NCI-H748 (cell line): ENCODE results near the gene KRTAP29-1.
"Not testable (repeated sequence)": the region's sequence is repeated elsewhere in the genome, so short reads cannot be mapped to it uniquely, and the experiment has no call there.

Experiments
- DNase-seq: peaks from one replicate; lab custom pipeline; 2025; ENCODE audit not compliant: unreplicated experiment; lab: John Stamatoyannopoulos, UW

The KRTAP29-1 gene

DNA sequence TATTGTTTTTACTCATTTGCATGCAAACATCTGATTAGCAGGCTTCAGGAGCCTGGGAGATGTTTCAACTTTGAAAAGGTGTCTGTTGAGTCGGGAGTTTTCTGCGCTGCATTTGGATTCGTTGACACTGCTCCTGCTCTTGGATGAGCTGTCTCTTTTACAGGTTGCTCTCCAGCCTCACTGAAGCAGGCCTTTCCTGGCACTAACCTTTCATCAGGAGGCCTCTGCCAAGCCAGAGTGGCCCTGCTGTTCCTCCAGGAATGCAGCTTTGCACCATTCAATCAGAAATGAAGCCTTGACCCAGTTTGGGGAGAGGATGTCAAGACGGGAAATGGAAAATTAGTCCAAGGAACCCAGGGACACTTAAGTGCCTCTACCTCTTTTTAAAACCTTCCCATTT, 330 bp upstream of the KRTAP29-1 start:
- DNase-seq, result no peak

DNA sequence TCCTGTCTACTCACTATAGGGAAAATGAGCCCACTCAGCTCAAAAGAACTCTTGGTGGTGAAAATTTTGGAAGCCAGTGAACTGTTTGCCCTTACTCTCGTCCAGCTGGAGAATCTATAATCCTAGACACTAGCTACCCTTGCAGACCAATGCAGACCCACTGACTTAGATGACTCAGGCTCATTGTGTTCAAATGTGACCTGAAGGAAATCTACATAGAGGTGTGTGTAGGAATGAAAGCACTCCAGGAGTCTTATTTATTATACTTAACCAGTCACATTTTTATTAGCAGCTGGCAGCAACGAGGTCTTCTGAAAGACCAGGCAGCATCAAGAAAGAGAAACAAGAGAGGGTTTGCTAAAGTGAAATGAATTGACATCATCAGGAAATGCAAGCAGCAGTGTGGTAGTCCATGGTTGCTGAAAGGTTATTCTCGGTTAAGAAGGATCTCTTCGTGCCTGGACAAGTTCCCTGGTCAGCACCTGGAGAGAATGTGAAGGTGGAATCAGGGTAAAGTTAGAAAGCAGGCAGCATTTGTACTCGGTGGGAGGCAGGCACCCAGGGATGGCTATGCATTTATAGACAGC, 1.4 kb downstream of the KRTAP29-1 start:
- DNase-seq, result no peak

DNA sequence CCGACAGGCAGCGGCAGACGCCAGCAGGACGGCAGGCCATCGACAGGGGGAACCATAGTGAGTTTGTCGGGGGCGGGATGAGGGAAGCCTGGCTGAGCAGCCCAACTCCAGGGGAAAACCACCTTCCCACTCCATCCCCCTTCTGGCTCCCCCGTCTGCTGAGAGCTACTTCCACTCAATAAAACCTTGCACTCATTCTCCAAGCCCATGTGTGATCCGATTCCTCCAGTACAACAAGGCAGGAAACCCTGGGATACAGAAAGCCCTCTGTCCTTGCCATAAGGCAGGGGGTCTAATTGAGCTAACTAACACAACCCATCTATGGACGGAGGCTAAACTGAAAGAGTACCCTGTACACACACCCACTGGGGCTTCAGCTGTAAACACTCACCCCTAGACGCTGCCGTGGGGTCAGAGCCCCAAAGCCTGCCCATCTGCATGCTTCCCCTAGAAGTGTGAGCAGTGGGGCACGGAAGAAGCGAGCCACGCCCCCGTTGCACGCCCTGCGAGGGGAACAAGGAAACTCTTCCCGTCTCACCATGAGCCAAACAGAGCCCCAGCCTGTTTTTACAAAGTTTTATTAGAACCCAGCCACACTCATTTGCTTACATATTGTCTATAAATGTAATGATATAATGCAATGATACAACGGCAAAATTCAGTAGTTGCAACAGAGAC, 4.1 kb downstream of the KRTAP29-1 start:
- DNase-seq, result no peak

DNA sequence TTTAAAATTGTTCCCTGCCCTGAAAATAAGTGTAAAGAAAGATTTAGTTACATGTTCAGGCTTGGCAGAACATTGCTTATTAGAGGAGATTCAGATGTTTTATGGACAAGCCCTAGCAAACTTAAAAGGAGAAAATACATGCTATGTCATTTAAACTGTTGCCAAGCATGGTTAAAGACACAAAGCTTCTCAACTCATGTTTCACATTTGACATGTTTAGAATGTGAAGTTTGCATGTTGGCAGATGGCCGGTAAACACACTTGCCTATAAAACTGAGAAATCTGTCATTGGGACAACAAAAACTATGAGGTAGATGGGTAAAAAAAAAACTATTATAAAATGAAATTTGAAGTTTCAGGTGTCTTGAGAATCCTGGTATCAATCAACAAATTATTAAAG, 5.8 kb downstream of the KRTAP29-1 start:
- DNase-seq, result no peak

DNA sequence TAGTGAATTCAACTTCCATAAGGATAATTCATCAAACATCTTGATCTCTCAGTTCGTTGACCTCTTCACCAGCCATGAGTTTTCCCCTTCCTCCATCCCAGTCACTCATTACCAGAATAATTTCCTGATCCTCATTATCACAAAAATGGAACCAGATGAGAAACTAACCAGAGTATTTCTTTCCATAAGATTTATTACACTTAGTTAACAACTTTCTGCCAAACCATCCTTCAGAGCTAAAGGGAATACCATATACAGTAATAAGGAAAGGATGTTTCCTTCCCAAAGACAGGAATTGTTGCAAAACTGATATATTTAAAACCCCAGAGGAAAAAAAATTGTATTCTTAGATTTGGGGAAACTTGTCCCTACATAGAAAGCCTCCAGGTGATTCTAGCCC, 8.6 kb downstream of the KRTAP29-1 start:
- no peak for DNase-seq

DNA sequence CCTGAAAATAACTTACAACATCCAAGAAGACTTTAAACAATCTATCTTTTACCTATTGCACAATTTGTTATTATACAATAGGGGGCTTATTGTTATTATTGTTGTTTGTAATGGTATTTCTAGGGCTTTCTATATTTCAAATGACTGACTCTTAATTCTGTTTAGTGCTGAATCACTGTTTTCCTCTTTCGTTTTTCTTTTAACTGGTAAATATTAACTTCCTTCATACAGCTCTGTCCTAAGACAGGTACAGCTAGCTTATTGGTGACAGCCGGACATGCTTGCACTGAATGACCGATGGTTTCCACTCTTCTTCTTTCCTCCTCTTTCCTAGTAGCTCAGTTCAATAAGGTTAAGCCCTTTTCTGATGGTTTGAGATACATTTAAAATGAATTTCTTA, 15.6 kb downstream of the KRTAP29-1 start:
- DNase-seq, result no peak

DNA sequence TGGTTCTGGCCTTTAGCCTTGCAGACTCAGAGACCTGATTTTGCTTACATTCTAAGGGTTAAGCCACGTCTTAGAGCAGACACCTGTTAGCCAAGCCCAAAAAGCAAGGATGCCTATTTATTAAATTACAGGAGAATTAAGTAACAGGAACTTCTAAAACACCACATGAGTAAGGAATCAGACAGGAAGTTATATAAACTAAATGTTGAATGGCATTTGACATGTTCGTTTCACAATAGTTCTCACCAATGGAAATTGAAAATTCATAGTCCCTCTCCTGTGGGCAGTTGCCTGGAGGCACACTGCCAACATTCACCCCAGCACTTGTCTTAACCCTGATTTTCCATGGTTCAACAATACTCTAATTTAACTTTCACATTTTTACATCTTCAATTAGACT, 18.1 kb downstream of the KRTAP29-1 start:
- no peak for DNase-seq

DNA sequence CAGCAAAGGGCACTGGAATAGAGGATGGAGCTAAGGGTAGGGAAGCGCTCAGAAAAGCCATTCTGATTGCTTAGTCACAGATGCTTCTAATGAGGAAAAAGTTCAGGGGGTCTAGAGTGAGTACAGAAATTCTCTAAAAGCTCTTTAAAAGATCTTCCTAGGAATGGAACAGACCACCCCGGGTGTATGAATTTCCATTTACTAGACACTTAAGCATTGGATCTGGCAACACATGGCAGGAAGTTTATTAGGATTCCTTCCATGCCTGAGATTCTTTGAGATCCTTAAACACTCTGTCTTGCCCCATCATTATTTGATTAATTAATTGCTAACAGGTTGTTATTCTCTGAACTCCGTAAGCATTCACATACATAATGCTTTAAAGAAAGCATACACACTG, 18.6 kb downstream of the KRTAP29-1 start:
- no peak for DNase-seq

DNA sequence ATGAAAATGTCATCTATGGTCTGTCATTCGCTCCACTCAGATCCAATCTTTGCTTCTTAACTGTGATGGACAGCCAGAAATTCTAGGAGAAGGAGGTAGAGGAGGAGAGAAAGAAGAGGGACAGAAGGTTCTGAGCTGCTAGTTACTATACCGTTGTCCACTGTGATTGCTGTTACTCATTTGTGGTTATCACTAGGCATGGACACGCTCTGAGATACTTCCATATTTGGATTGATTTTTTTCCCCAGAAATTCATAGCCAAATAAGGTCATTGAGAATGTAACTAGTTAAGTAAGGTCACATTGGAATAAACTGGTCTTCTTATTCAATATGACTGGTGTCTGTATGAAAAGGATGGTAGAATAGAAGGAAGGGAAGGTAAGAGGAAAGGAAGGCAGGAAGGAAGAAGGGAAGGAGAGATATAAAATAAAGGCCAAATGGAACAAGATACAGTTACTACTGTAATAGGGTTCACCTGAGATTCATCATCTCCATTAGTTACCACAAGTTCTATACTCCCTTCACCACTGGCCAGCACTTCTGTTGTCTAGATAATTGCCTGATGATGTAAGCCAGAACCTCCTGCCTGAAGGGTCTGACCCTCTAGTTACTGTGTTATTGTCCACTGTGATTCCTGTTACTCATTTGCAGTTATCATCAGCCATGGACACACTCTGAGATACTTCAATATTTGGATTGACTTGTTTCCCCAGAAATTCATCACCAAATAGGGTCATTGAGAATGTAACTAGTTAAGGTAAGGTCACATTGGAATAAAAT, 24.3 kb downstream of the KRTAP29-1 start:
- DNase-seq, result no peak

DNA sequence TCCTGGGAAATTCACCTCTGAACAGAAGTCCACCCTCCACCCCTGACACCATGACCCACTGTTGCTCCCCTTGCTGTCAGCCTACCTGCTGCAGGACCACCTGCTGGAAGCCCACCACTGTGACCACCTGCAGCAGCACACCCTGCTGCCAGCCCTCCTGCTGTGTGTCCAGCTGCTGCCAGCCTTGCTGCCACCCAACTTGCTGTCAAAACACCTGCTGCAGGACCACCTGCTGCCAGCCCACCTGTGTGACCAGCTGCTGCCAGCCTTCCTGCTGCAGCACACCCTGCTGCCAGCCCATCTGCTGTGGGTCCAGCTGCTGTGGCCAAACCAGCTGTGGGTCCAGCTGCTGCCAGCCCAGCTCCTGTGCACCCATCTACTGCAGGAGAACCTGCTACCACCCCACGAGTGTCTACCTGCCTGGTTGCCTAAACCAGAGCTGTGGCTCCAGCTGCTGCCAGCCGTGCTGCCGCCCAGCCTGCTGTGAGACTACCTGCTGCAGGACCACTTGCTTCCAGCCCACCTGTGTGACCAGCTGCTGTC, 26.9 kb downstream of the KRTAP29-1 start, which contains the start of gene KRTAP9-7:
Gene KRTAP9-7, plus strand, starts transcription at position 51 of the 543 bp plus-strand sequence. Its CDS starts 0 bp downstream, at position 51.
- DNase-seq, result not testable (repeated sequence)

DNA sequence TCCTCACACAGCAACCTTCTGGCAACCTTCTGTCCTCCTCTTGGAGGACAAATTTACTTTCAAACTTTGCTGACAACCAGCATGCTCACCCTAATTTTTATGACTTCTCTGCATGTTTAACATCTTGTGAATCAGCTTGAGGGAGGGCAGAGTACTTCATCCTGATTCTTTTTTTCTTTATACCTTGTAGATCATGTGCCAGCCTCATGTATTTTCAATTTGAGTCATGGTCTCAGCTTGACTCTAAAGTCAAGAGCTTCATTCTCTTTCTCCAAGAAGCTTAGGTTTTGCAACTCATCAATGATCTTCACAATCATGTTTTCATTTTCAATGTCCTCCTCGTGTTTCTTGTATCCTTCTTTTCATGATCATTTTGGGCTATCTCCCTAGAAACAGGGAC, 30.8 kb downstream of the KRTAP29-1 start:
- no peak for DNase-seq

DNA sequence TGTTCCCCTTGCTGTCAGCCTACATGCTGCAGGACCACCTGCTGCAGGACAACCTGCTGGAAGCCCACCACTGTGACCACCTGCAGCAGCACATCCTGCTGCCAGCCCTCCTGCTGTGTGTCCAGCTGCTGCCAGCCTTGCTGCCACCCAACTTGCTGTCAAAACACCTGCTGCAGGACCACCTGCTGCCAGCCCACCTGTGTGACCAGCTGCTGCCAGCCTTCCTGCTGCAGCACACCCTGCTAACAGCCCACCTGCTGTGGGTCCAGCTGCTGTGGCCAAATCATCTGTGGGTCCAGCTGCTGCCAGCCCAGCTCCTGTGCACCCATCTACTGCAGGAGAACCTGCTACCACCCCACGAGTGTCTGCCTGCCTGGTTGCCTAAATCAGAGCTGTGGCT, 31.3 kb downstream of the KRTAP29-1 start:
- DNase-seq, result not testable (repeated sequence)

DNA sequence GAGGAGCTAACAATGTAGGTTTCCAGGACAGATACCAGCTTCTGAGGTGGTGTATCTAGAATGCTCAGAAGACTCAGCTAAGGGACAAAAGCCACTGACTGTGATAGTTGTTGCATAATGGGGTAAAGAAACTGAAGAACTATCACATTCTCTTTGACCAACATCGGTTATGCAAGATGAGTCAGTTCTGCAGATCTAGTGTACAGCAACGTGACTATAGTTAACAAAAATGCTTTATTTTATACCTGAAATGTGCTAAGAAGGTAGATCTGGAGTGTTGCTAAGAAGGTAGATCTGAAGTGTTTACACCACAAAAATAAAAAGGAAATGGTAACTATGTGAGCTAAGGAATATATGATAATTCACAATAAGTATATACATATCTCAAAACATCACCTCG, 34.9 kb downstream of the KRTAP29-1 start:
- no peak for DNase-seq

DNA sequence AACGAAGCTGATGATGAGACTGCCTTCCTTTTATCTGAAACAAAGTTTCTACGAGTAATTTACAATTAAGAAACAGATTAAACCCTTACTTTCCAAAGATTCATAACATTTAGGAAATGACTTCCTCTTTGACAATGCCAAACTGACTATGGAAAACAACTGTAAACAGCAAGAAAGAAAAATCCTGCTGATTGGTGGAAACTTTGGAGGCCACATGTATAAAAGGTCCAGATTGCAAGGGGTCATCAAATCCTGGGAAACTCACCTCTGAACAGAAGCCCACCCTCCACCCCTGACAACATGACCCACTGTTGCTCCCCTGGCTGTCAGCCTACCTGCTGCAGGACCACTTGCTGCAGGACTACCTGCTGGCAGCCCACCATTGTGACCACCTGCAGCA, 37.6 kb downstream of the KRTAP29-1 start, which contains the start of gene KRTAP9-6:
Gene KRTAP9-6, plus strand, starts transcription at position 301 of the 400 bp plus-strand sequence. Its CDS starts 0 bp downstream, at position 301.
- no peak for DNase-seq

DNA sequence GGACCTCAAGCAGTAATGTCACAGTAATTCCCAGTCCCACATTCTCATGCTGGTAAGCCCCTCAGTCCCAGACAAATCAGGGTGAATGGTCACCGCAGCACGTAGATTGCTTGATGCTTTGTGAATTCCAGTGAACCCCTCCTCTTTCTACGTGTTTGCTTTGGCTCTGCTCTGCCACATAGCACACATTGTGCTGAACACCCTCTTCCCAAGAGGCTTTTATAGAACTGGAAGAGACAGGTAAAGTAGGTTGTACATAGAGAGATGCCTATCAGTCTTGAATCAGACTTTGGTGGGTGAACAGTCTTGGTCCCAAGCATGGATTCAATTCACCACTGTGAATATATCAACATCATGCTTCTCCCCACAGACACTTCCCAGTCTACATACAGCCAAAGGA, 38.1 kb downstream of the KRTAP29-1 start:
- no peak for DNase-seq

DNA sequence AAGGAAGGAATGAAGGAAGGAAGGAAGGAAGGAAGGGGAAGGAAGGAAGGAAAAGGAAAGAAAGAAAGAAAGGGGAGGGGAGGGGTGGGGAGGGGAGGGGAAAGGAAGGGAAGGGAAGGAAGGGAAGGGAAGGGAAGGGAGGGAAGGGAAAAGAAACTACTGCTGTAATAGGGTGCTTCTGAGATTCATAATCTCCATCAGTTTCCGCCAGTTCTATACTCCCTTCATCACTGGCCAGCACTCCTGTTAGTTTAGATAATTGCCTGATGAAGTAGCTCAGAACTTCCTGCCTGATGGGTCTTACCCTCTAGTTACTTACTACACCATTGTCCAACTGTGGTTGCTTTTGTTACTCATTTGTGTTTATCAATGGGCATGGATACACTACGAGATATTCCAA, 39.4 kb downstream of the KRTAP29-1 start:
- DNase-seq, result no peak

DNA sequence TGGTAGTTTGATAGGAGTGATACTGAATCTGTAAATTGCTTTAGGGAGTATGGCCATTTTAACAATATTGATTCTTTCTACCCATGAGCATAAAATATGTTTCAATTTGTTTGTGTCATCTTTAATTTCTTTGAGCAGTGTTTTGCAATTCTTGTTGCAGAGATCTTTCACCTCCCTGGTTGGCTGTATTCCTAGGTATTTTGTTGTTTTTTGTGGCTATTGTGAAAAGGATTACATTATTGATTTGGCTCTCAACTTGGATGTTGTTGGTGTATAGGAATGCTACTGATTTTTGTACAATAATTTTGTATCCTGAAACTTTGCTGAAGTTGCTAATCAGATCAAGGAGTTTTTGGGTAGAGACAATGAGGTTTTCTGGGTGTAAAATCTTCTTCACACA, 44.2 kb downstream of the KRTAP29-1 start:
- no peak for DNase-seq

DNA sequence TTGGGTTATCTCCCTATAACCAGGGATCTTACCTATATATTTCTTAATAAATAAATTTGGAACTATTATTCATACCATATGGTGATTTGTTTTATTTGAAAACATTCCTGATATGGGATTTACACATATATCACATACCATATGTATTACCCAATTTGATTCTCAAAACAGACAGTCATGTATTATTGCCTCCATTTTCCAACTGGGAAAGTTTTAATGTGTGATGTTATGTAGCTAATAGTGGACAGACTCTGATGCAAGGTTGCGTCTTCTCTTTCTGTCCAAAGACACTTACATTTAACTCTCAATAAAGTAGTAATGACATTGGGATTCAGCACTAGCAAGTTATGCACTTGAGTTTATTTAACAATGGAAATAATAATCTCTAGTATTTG, 46.4 kb downstream of the KRTAP29-1 start:
- no peak for DNase-seq

DNA sequence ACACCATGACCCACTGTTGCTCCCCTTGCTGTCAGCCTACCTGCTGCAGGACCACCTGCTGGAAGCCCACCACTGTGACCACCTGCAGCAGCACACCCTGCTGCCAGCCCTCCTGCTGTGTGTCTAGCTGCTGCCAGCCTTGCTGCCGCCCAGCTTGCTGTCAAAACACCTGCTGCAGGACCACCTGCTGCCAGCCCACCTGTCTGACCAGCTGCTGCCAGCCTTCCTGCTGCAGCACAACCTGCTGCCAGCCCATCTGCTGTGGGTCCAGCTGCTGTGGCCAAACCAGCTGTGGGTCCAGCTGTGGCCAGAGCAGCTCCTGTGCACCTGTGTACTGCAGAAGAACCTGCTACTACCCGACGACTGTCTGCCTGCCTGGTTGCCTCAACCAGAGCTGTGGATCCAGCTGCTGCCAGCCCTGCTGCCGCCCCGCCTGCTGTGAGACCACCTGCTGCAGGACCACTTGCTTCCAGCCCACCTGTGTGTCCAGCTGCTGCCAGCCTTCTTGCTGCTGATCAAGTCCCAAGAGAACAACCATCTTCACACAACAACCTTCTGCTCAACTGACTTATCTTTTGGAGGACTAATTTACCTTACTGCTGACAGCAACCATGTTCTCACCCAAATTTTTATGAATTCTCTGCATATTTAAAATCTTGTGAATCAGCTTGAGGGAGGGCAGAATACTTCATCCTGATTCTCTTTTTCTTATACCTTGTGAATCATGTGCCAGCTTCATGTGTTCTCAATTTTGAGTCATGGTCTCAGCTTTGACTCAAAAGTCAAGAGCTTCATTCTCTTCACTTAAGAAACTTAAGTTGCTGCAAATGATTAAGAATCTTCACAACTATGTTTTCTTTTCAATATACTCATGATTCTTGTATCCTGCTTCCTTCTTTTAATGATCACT, 47.0 kb downstream of the KRTAP29-1 start, which contains the start of gene KRTAP9-9:
Gene KRTAP9-9, plus strand, starts transcription at position 4 of the 910 bp plus-strand sequence.
- peak; percentile 20 for DNase-seq

DNA sequence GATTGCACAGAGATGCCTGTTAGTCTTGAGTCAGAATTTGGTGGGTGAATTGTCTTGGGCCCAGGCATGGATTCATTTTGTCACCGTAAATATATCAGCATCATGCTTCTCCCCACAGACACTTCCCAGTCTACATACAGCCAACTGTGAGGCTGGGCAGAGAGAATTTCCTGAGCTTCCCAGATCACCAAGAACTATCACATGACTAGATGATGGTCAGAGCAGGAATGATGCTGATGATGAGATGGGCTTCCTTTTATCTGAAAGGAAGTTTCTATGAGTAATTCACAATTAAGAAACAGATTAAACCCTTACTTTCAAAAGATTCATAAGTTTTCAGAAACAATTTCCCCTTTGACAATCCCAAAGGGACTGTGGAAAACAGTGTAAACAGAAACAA, 47.8 kb downstream of the KRTAP29-1 start:
- DNase-seq, result no peak
